ENCODE measurements around the gene TPSD1. TPM values are rescaled to one million over a fixed set of nuclear protein-coding genes. Genes with fewer than 3 reads are reported as not detected.

TPSD1 gene
- total and polyA plus RNA-seq, 2 donors (not counting 3 experiments of a cell fraction or from before 2014, with no cell fraction given), result not detected

GRCh38 chr16:1220098-1220728 lies 35.7 kb upstream of the TPSD1 start:
- H3K4me3 ChIP-seq (replicated peaks in 1 of 3; ENCODE audit: insufficient read depth in 1 of 3, low read depth in 1 of 3, low read length in 3 of 3), result no peak overlapping the region
- dilution Hi-C loops (cut with MboI; ENCODE audit: extremely low pct_ligation_motif_present, low sequenced_read_pairs) (no loop called here), intact Hi-C loops (cut with micrococcal nuclease) (loop anchor here (5.0 kb wide), 1 partner anchor 697 kb away; the partner anchor contains the start of gene HS3ST6)
- no peak overlapping the region for H3K27ac ChIP-seq (ENCODE audit: insufficient read depth, low read depth, low read length)
- no peak overlapping the region for H3K9ac ChIP-seq (replicated peaks; ENCODE audit: extremely low read depth, insufficient read depth, low read length)
- no peak overlapping the region for H3K4me2 ChIP-seq (ENCODE audit: insufficient read depth, low read length)
- DNase-seq (ENCODE audit: low read depth, low spot score) (no peak), FAIRE-seq (no peak)
- H3K36me3 ChIP-seq (ENCODE audit: control insufficient read depth in 2 of 2, extremely low read depth in 1 of 2, insufficient read depth in 2 of 2, low read length in 2 of 2), result no peaks in the 10 kb centered on the region
- H3K9me3 ChIP-seq (replicated peaks; ENCODE audit: control insufficient read depth, insufficient read depth, low read length), result no peaks in the 10 kb centered on the region
- H3K4me1 ChIP-seq (ENCODE audit: control insufficient read depth, extremely low read depth, insufficient read depth, low read length), result no peaks in the 10 kb centered on the region
- ChIA-PET POLR2A (no interaction called here), CTCF (no interaction called here)
- H4K20me1 ChIP-seq (replicated peaks; ENCODE audit: control insufficient read depth, extremely low read depth, insufficient read depth, low read length), result no peaks in the 10 kb centered on the region
- H3K79me2 ChIP-seq (ENCODE audit: control insufficient read depth, insufficient read depth, low read length), result no peaks in the 10 kb centered on the region
- no peak overlapping the region for H2AFZ ChIP-seq (ENCODE audit: low read depth, low read length)
- H3K27me3 ChIP-seq (ENCODE audit: control insufficient read depth in 2 of 2, insufficient read depth in 2 of 2, low read length in 2 of 2), result no peaks in the 10 kb centered on the region
- no TSS peak for BruUV-seq (replicated peaks)
- H3K9me1 ChIP-seq (replicated peaks; ENCODE audit: control insufficient read depth, extremely low read depth, insufficient read depth, low read length), result no peaks in the 10 kb centered on the region
- TF ChIP-seq FOS (IDR thresholded peaks at IDR 0.05; ENCODE audit: borderline replicate concordance, insufficient read depth, low read length) (no peak), POLR2AphosphoS5 (IDR thresholded peaks at IDR 0.05; ENCODE audit: insufficient read depth, low read depth, low read length) (no peak), MAX (IDR thresholded peaks at IDR 0.05; ENCODE audit: insufficient read depth, insufficient read length) (no peak), CTCF (IDR thresholded peaks at IDR 0.05; ENCODE audit: extremely low read depth in 1 of 2, insufficient read depth in 1 of 2, low read depth in 1 of 2, low read length in 2 of 2) (no peak), GATA2 (IDR thresholded peaks at IDR 0.05; ENCODE audit: insufficient read depth, insufficient read length, low read depth, low read length) (no peak), POLR2A (IDR thresholded peaks at IDR 0.05; ENCODE audit: low read depth, low read length) (no peak)

All from endothelial cell of umbilical vein (primary cell).